ENCODE measurements around the gene DUOX2. TPM values are rescaled to one million over a fixed set of nuclear protein-coding genes. Genes with fewer than 3 reads are reported as not detected.

Gene DUOX2
- under 0.01 TPM in 1 of 2 replicates, not detected in the other for total RNA-seq

GRCh38 chr15:45114076-45114750 lies at the start of gene DUOX2, which contains the start of gene DUOXA2:
TSS of gene DUOX2 (minus strand) at chr15:45114172. CDS start at chr15:45113411, 761 bp downstream.
TSS of gene DUOXA2 (plus strand) at chr15:45114326. CDS start at chr15:45114606, 280 bp downstream.

GRCh38 chr15:45129651-45130129 lies 15.7 kb upstream of the DUOX2 start, which contains the start of the genes DUOX1 and DUOXA1:
TSS of gene DUOX1 (plus strand) at chr15:45129994. CDS start at chr15:45131967, 1,973 bp downstream.
TSS of gene DUOXA1 (minus strand) at chr15:45129879. CDS start at chr15:45123014, 6,865 bp downstream.

Other genes starting within 250 kb of the DUOX2 start
- not detected in 2 replicates for gene TERB2, start 157.5 kb downstream of the DUOX2 start, total RNA-seq
- gene SORD, start 91.0 kb downstream of the DUOX2 start, total RNA-seq, result 4.2 and 5.6 TPM in 2 replicates
- gene DUOXA2, start 154 bp upstream of the DUOX2 start, total RNA-seq, result not detected in 2 replicates
- gene DUOXA1, start 15.7 kb upstream of the DUOX2 start, total RNA-seq, result not detected in 2 replicates
- gene DUOX1, start 15.8 kb upstream of the DUOX2 start, total RNA-seq, result not detected in 2 replicates
- gene SHF, start 73.8 kb upstream of the DUOX2 start, total RNA-seq, result 0.65 and 2.2 TPM in 2 replicates
- not detected in 2 replicates for gene SLC28A2, start 138.1 kb upstream of the DUOX2 start, total RNA-seq